Hepatocyte (in vitro differentiated cells): ENCODE results near the gene CERS1.

Experiments
- EZH2 ChIP-seq: fragments of 200-600 bp; sonication (generic); IDR thresholded peaks from 2 replicates; pipeline ENCODE4 v1.6.1; 2016; ENCODE audit warnings: antibody characterized with exemption, mild to moderate bottlenecking, borderline replicate concordance
- EZH2phosphoT487 ChIP-seq: fragments of 200-600 bp; sonication (generic); IDR thresholded peaks from one replicate; pipeline ENCODE4 v1.6.1; 2018; ENCODE audit warnings: antibody characterized with exemption, mild to moderate bottlenecking, low read depth, moderate library complexity; ENCODE audit not compliant: unreplicated experiment, severe bottlenecking
- TF ChIP-seq, protein P1 (sequence below): fragments of 200-600 bp; sonication (generic); IDR thresholded peaks from 2 replicates; pipeline ENCODE4 v1.5.1; 2016; ENCODE audit warnings: antibody characterized with exemption, mild to moderate bottlenecking; ENCODE audit not compliant: poor library complexity

DNA sequence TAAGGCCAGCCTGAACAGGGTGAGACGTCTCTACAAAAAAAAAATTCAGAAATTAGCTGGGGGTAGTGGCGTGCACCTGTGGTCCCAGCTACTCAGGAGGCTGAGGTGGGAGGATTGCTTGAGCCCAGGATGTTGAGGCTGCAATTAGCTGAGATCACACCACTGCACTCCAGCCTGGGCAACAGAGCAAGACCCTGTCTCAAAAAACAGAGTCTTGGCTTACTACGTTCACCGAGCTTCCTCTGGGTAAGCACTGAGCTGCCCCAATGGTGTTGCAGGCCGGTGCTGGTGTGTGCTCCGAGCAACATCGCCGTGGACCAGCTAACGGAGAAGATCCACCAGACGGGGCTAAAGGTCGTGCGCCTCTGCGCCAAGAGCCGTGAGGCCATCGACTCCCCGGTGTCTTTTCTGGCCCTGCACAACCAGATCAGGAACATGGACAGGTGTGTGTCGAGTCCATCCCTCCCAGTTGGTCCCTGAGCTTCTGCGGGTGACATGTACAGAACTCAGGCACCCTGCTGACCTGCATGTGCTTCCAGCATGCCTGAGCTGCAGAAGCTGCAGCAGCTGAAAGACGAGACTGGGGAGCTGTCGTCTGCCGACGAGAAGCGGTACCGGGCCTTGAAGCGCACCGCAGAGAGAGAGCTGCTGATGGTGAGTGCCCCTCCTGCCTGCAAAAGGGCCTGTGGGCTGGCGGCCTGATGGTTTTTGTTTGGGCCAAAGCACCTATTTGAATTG is 40.1 kb downstream of the CERS1 start:
- TF ChIP-seq EZH2 (no peak), EZH2phosphoT487 (no peak)
- TF ChIP-seq, protein P1, sequence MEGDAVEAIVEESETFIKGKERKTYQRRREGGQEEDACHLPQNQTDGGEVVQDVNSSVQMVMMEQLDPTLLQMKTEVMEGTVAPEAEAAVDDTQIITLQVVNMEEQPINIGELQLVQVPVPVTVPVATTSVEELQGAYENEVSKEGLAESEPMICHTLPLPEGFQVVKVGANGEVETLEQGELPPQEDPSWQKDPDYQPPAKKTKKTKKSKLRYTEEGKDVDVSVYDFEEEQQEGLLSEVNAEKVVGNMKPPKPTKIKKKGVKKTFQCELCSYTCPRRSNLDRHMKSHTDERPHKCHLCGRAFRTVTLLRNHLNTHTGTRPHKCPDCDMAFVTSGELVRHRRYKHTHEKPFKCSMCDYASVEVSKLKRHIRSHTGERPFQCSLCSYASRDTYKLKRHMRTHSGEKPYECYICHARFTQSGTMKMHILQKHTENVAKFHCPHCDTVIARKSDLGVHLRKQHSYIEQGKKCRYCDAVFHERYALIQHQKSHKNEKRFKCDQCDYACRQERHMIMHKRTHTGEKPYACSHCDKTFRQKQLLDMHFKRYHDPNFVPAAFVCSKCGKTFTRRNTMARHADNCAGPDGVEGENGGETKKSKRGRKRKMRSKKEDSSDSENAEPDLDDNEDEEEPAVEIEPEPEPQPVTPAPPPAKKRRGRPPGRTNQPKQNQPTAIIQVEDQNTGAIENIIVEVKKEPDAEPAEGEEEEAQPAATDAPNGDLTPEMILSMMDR: no peak
